Measurements from ENCODE around the gene TMEM11.

Gene TMEM11, protein sequence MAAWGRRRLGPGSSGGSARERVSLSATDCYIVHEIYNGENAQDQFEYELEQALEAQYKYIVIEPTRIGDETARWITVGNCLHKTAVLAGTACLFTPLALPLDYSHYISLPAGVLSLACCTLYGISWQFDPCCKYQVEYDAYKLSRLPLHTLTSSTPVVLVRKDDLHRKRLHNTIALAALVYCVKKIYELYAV

DNA sequence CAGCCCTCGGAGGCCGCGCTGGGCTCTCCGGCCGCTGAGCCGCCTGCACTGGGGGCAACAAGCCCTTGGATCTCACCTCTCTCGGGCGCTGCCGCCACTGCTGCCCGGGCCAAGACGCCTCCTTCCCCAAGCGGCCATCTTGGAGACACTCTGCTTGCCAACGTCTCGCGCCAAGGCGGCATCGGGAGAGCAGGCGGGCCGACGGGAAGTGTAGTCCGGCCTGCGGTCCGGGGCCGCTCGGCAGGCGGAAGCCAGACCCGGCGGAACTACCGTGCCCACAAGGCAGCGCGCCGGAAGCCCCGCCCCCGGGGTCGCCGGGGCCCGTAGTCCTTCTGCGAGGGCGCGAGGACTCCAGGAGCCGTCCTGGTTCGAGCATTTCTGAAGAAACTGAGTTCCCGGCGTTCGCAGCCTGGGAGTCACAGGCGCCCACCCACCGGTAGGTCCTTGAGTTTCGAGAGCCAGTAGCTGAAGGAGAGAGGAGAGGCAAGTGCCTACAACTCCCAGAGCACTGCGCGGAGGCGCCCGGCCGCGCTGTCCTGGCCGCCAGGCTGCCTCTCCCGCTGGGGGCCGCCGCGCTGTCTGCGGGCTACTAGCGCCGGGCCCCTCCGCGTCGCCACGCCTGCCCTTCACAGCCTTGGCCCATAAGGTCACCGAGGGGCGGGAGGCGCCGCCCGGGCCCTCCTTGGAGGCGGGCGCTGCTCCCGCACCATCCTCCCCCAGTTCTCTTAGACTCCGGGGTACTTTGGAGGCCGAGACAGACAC is at the start of gene TMEM11:
Gene TMEM11, minus strand, starts transcription at position 147 of the 762 bp plus-strand sequence. Its CDS starts 9 bp downstream, at position 138.
- peak; percentile 96 for DNase-seq

DNA sequence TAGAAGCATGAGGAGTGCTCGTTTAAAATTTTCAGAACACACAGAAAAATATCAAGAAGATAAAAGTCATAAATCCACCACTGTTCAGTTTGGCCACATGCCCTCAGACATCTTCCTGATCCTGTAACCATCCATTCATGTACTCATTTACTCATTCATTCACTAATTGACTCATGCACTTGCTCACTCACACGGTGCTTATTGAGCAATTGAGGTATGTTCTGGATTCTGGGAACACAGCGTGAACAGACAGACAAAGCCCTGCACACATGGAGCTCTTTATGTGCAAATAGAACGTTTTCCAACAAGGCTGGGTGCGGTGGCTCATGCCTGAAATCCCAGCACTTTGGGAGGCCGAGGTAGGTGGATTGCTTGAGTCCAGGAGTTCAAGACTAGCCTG is 49.4 kb upstream of the TMEM11 start:
- DNase-seq, result no peak

DNA sequence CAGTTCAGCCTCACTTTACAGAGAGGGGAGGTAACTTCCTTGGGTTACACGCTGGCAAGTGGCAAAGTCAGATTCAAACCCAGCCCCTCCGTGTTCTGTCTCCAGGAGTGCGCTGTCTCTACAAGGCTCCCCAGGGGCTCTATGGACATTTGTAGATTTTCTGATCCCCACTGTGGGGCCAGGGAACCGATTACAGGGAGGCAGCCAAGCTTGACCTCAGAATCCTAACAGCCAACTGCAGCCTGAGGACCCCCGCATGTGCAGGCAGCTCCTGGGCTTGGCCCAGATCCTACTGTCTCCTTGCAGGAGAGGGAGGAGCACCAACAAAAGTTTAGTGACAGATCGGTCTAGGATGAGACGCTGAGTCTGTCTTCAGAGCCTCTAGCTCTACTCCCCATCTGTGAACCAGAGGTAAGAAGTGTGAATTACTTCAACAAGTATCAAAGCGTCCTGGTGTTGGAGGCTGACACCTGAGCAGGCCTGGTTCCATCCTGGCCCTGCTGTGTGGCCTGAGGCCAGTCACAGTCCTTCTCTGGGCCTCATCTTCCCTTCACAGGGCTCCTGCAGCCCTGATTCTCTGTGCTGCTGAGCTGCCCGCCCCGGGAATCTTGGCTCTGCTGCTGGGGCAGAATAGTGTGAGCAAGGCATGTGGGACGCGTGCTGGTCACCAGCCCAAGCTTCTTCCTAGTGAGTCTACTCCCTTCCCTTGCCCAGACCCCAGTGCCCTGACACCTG is 48.5 kb upstream of the TMEM11 start:
- DNase-seq, result no peak

DNA sequence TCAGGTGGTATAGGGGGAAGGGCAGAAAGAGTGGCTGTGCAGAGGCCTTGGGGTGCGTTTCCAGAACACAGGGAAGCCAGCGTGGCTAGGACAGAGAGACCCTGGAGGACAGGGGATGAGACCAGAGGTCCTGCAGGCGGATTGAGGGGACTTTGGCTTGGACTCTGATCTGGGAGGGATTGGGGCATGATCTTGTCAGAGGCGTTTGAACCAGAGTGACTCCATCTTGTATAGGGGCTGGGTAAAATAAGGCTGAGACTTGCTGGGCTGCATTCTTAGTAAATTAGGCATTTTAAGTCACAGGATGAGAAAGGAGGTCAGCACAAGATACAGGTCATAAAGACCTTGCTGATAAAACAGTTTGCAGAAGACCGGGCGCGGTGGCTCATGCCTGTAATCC is 44.6 kb upstream of the TMEM11 start:
- DNase-seq, result no peak

DNA sequence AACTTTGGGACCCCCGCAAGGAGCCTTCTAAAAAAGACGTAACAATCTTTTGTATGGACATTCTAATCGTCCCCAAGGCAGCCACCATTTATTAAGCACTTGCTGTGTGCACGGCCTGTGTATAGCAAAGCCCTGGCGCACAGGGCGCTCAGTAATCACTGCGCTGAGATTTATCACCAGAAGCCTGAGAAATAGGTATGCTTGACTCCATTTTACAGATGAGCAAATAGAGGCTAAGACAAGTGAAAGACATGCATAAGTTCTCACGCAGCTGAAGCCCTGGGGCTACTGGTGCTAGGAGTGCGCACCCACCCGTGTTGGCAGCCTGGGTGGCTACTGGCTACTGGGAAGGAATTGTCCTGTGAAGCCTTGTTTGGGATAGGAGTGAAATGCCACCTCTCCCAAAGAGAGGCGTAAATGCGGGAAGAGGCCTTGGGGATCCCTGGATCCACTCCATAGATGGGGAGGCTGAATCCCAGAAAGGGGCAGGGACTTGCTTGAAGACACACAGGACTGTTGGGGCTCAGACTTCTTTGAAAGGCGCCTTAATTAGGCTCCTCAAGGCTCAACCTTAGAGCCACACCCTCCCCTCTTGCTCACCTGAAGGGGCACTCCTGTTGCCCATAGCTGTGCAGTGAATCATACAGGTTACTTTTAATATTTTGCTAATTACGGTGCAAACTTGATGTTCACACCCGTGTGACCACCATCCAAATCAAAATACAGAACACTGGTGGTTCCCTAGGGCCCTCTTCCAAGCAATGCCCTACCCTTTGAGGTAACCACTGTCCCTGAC is 39.9 kb upstream of the TMEM11 start:
- DNase-seq, result no peak

DNA sequence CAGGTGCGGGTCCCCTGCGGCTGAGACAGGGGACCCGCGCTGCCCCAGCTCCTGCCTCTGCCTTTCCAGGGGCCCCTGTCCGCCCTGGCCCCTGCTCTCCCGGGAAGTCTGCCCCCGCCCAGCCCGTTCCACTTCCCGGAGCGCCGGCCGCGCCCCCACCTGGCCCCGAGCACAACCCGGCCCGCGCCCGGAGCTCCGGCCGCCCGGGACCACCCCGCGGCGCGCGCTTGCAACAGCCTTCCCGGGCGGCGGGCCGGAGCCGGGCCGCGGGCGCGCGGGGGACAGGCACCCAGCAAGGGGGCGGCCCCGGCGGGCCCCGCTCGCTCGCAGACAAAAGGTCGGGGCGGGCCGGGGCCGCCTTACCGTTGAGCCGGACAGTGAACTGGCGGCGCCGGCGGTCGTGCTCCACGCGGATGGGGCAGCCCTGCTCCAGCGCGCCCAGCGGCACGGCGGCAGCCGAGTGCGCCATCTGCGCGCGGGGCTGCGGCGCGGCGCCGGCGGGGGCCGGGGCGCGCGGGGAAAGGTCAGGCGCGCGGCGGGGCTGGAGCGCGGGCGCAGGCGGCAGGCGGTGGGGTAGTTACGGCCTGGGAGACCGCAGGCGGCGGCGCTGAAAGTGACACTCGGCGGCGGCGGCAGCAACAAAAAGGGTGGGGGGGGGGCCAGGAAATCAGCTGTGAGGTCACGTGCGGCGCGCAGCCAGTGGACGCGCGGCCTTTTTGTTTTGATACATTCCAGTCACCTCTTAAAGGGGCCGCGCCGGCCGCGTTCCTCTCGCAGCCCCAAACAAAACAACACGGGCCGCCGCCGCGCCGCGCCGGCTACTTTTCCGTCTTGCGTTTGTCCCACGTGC is 39.1 kb upstream of the TMEM11 start, which contains the start of gene NATD1:
Gene NATD1, minus strand, starts transcription at position 615 of the 850 bp plus-strand sequence. Its CDS starts 146 bp downstream, at position 469.
- peak; percentile 76 for DNase-seq

DNA sequence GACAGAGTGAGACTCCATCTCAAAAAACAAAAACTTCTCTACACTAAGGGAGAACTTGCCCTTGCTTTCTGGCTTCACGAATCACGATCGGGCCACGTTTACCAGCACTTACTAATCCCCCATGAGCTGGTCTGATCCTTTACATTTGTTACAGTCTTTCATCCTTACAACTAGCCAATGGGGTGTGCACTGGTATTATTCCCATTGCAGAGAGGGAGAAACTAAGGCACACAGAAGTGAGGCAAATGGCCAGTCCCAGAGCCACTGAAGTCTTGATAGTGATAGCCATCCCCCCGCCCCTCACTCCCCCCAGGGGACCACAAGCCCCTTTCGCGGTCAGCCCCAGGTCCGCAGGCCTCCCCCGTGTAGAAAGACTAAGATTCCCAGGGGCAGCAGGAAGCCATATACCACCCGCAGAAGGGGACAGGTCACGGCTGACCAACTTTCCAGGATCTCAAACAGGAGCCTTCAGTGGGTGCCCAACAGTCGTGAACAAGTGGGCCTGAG is 38.4 kb upstream of the TMEM11 start:
- DNase-seq, result no peak

DNA sequence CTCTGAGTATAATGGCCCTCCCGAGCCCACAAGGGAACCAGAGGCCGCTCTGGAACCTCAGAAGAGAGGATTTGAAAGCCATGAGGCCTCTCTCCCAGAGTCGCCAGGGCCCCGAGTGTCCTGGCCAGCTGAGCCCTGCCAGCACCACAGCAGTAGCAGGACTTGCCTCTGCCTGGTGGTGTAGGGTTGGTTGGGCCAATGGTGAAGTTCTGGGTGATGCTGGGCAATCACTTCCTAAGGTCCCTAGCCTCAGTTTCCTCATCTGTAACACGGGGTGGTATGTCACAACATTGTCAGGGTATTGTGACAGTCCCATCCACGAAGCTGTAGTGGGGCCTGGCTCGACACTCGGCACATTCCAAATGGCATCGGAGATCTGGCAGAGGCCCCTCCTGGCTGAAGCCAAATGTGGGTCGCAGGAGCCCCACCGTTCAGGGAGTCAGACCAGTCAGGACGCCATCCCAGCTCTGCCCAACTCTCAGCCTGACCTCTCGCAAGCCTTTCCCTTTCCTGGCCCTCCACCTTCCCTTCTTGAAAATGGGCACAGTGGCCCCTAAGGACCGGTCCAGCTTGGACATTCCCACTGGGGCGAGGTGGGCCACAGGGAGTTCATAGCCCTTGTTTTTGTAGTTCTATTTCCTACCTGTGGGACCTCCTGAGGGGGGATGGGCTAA is 37.5 kb upstream of the TMEM11 start:
- no peak for DNase-seq

DNA sequence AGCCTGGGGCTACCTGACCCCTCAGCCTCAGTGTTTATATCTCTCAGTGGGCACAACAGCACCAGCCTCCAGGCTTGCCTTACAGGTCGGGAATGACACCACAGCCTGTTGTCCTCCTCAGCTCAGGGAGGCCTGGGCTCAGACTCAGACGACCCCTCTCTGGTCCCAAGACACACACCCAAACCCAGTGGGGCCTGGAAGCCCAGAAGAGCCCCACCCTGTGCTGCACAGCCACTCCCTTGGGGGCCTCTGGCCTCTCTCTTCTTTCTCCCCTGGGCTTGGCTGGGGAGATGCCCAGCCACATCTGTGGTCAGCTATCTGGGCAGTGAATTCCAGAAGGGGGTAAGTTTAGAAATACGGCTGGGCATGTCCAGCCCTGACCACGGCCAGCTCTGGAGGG is 36.9 kb upstream of the TMEM11 start:
- DNase-seq, result no peak

DNA sequence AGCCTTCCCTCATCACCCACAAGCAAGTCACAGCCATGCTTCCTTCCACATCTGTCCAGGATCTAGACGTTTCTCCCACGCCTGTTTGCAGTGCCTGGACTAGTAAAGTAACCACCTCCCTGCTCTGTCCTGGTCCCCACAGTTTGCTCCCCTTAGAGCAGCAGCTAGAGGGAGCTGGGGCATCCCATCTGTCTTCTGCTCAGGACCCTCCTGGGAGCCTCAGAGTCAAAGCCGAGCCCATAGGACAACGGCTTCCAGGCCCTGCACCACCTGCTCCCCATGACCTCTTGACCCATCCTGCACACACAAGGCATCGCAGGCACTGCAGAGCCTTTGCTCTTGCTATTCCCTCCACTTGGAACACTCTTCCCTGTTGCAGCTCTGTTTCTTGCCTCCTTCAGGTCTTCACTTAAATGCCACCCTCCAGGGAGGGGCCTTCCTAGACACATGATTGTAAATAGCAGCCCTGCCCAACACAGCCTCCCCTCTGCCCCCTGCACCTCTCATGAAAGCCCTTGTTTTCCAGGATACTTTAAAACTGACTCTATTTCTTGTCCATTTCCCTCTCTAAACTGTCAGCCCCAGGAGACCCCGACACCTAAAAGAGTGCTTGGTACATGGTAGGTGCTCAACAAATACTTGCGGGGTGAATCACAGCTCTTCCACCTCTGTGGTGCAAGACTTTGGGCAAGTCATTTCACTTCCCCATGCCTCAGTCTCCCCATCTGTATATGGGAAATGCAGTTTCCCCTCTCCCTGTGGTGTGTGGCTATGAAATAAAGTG is 36.2 kb upstream of the TMEM11 start:
- DNase-seq, result no peak

DNA sequence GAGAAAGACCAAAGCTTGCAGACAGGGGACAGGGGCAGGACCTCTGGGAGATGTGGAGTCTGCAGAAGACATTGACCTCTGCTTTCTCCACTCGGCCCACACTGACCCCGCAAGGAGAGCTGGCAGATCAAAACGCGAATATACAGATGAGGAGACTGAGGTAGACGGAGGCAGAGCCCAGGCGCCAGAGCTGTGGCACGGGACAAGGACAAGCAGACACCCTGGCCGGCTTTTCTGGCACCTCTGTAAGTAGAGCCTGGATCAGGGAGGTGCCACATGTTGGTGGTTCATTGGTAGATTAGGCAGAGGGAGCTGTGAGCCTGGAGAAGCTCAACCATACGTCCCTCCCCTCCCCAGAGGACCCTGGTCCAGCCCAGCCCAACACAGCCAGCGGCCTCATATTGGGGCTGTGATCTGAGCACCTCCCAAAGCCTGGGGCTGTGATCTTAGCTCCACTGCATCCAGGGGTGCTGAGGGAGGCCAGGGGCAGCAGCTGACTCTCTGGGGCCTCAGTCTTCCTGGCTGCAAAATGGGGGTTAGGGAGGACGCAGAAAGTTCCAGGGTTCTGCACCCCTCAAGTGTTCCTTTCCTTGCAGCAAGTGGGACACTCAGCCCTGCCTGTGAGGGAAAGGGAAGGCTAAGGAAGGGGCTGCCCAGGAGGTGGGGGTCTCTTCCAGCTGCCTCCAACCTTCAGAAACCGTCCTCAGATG is 35.3 kb upstream of the TMEM11 start:
- DNase-seq, result no peak

DNA sequence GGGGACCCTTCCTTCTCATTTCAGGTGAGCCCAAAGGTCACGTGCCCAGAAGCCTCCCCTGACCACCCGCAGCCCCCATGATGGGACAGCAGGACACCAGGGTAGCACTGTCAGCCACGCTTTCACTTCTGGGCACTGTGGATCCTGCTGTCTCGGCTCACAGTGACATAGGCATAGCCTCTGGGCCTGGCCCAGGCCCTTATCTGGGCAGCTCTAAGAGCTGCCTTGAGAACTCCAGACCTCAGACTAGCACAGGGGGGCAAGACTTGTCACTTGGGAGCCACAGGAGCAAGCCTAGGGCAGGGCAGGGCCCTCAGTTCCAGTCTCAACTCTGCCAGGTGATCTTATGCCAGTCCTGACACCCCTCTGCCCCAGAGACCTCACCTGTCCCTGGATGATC is 34.5 kb upstream of the TMEM11 start:
- no peak for DNase-seq

DNA sequence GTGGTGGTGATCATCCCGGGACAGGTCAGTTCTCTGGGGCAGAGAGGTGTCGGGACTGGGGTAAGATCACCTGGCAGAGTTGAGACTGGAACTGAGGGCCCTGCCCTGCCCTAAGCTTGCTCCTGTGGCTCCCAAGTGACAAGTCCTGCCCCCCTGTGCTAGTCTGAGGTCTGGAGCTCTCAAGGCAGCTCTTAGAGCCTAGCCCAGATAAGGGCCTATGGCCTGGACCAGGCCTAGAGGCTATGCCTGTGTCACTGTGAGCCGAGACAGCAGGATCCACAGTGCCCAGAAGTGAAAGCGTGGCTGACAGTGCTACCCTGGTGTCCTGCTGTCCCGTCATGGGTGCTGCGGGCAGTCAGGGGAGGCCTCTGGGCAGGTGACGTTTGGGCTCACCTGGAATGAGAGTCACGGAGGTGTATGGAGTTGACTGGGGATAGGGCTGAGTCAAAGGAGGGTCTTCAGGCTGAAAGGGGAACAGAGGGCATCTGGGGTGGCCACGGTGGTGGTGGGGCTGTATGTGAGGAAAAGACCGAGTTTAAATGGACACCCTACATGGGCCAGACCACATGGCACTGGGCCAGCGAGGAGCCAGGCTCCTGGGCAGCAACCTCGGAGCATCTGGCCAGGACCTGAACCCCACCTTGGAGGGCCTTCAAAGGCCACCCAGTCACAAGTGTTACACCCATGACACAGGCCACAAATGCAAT is 33.7 kb upstream of the TMEM11 start:
- DNase-seq, result no peak

DNA sequence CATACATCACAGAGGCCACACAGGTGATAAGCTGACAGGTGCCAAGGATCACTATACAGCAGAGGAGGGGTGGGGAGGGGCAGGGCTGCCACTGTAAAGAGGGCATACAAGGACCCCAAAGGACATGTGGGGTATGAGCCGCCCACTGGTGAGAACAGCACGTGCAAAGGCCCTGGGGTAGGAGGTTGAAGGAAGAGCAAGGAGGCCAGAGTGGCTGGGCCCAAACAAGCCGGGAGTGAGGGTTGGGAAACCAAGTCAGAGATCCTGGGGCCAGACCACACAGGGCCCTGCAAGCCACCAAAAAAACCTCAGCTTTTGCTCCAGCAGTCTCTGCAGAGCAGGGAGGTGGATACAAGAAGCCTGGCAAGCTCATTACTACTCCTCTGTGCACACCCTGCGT is 32.7 kb upstream of the TMEM11 start:
- DNase-seq, result no peak

DNA sequence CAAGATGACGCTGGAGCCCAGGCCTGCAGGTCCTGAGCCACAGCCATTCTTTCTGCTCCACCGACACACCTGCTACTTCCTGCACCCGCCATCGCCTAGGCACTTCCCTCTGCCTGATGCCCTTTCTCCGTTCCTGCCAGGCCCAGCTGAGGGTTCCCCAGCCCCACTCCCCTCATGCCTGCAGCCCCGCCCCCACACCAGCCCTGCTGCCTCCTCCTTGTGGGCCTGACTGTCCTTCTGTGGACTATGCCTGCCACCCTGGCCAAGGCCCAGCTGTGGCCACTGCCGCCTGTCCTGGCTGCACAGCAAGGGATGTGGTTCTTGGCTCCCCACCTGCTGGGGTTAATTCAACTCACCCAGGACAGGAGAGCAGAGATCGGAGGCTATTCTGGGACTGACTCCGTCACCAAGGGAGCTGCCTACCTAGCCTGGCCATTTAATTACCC is 31.7 kb upstream of the TMEM11 start:
- no peak for DNase-seq

DNA sequence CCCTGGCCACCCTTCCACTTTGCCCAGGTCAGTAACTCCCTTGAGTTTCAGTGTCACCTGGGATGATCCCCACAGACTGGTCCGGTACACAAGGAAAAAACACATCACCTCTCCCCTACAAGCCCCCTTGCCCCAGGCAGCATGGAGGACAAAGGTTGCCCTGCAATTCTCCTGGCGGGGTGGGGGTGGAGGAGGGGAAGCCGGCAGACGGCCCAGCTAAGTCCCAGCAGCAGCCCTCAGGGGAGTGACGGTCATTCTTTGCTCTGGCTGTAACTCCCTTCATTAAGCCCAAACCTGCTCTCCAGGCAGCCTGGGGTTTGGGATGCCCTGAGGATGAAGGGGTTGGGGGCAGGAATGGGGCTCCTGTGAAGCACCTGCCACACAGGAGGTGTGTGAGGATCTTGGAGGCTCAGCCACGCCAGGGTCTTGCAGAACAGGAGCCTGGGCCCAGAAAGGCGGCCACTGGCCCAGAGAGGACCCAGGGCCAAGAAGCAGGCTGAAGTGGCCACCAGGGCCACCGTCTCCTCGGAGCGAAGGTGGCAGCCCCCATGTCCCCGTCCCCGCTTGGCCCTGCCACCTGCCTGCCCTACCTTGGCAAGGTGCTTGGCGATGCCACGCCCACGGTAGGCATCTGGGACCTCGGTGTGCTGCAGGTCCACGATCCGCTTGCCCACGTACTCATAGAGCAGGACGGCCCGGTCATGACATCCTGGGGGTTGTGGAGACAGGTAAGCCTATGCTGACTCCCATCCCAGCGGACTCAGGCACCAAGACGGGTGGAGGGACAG is 29.7 kb upstream of the TMEM11 start:
- DNase-seq, result no peak

DNA sequence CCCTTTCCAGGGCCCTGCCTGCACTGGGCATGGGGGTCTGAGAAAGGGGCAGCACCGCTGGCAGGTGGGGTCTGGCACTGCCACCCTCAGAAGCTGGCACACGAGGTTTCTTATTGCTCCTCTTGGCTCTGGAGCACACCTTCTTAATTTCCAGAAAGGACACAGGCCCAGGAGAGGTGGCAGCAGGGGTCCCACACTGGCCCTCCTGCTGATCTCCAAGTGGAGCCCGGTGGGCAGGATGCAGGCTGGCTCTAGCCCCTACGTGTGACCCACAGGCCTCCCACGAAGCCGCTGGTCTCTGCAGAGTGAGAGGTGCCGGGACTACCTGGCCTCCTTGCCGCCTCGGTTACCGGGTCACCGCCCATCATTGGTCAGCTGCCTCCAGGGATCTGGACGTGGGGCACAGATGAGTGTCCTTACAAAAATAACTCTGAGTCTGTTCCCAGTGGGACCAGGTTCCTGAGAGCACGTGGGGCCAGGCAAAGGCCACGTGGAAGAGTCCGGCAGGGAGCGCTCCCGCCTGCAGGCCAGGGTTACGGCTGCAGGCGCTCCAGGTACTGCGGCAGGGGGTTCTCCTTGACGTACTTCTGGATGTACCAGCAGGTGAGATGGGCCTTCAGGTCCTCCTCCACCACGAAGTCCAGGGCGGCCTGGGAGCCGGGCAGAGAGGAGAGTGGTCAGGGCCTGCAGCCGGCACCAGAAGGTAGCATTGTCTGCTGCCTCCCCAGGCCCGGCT is 29.0 kb upstream of the TMEM11 start:
- no peak for DNase-seq

Measured in activated T-cell treated with anti-CD3 and anti-CD28 coated beads, Interleukin-2, amount 50 U/mL, for 1 hour (primary cell).